Measurements from ENCODE around the gene DMAC2L.

- TF ChIP-seq CTCF (IDR thresholded peaks at IDR 0.05) (no peak), JAZF1 (CRISPR knock-in tag; IDR thresholded peaks at IDR 0.05) (no peak), TEAD4 (CRISPR knock-in tag; IDR thresholded peaks at IDR 0.05) (no peak), ZBTB43 (CRISPR knock-in tag; IDR thresholded peaks at IDR 0.05) (no peak), ETV6 (CRISPR knock-in tag; IDR thresholded peaks at IDR 0.05) (no peak), ZNF121 (CRISPR knock-in tag; IDR thresholded peaks at IDR 0.05) (no peak), CREM (CRISPR knock-in tag; IDR thresholded peaks at IDR 0.05) (no peak), ATF6 (CRISPR knock-in tag; IDR thresholded peaks at IDR 0.05) (no peak)
These were observed 27.9 kb downstream of the DMAC2L start for GRCh38 chr14:50340045-50340444.
